ENCODE results near the gene CTSS. TPM values are rescaled to one million over a fixed set of nuclear protein-coding genes. Genes with fewer than 3 reads are reported as not detected.

Gene CTSS
- total RNA-seq, 1 experiment from 2014 or later: 0.66 TPM

DNA sequence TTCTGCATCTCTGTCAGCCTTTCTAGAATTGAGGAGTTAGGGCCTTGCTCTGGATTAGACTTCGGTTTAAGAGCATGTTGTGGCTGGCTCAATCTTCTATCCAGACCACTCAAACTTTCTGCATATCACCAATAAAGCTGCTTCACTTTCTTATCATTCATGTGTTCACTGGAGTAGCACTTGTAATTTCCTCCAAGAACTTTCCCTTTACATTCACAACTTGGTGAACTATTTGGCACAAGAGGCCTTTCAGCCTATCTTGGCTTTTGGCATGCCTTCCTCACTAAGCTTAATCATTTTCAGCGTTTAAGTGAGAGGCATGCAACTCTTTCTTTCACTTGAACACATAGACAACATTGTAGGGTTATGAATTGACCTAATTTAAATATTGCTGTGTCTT, 41.2 kb downstream of the CTSS start:
- ATAC-seq (no peak), DNase-seq (ENCODE audit: low spot score) (no peak)
- Mint-ChIP-seq H3K4me1 (no peaks in the 10 kb centered on the region), H3K27ac (no peak overlapping the region), H3K4me3 (no peak overlapping the region), H3K9me3 (peaks cover 9% of the 10 kb centered on the region), H3K36me3 (no peaks in the 10 kb centered on the region), H3K27me3 (ENCODE audit: low read depth) (no peaks in the 10 kb centered on the region)
- TF ChIP-seq, protein P1, sequence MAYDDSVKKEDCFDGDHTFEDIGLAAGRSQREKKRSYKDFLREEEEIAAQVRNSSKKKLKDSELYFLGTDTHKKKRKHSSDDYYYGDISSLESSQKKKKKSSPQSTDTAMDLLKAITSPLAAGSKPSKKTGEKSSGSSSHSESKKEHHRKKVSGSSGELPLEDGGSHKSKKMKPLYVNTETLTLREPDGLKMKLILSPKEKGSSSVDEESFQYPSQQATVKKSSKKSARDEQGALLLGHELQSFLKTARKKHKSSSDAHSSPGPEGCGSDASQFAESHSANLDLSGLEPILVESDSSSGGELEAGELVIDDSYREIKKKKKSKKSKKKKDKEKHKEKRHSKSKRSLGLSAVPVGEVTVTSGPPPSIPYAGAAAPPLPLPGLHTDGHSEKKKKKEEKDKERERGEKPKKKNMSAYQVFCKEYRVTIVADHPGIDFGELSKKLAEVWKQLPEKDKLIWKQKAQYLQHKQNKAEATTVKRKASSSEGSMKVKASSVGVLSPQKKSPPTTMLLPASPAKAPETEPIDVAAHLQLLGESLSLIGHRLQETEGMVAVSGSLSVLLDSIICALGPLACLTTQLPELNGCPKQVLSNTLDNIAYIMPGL (CRISPR knock-in tag; IDR thresholded peaks at IDR 0.05): no peak
- TF ChIP-seq NFE2L1 (CRISPR knock-in tag; IDR thresholded peaks at IDR 0.05): no peak
- TF ChIP-seq, protein P2, sequence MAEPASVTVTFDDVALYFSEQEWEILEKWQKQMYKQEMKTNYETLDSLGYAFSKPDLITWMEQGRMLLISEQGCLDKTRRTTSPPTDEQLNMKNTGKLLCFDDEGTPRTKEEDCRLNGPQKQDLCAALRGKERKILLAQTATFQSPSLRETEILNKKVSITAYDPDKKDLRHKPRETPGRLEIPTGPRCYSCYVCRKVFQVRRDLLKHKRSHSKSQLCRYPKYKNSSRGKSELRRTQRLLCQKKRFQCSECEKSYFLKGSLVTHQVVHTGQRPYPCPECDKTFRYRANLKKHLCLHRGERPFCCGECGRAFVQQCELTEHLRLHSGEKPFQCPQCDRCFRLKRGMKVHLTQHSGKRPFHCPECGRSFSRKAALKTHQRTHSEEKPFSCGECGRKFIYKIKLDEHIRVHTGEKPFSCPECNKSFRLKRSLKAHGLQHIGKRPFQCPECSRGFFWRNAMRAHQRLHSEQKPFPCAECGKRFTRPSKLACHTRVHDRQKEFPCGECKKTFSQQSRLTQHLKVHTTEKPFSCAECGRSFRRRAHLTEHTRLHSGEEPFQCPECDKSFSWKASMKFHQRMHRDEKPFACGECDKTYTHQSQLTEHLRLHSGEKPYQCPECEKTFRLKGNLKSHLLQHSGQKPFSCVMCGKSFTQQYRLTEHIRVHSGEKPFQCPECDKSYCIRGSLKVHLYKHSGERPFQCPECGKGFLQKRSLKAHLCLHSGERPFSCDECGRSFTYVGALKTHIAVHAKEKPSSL (CRISPR knock-in tag; conservative IDR thresholded peaks at IDR 0.05): no peak
- no peak for TF ChIP-seq NR3C1 (CRISPR knock-in tag; conservative IDR thresholded peaks at IDR 0.05; ENCODE audit: low read depth)
- no peak for TF ChIP-seq ZNF263 (CRISPR knock-in tag; IDR thresholded peaks at IDR 0.05; ENCODE audit: low read depth)
- TF ChIP-seq, protein P3, sequence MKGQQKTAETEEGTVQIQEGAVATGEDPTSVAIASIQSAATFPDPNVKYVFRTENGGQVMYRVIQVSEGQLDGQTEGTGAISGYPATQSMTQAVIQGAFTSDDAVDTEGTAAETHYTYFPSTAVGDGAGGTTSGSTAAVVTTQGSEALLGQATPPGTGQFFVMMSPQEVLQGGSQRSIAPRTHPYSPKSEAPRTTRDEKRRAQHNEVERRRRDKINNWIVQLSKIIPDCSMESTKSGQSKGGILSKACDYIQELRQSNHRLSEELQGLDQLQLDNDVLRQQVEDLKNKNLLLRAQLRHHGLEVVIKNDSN (CRISPR knock-in tag; IDR thresholded peaks at IDR 0.05): no peak
- TF ChIP-seq, protein P4, sequence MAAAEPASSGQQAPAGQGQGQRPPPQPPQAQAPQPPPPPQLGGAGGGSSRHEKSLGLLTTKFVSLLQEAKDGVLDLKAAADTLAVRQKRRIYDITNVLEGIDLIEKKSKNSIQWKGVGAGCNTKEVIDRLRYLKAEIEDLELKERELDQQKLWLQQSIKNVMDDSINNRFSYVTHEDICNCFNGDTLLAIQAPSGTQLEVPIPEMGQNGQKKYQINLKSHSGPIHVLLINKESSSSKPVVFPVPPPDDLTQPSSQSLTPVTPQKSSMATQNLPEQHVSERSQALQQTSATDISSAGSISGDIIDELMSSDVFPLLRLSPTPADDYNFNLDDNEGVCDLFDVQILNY (CRISPR knock-in tag; IDR thresholded peaks at IDR 0.05): no peak
- no peak for TF ChIP-seq TCF7 (CRISPR knock-in tag; IDR thresholded peaks at IDR 0.05; ENCODE audit: low read depth)
- TF ChIP-seq, protein P5, sequence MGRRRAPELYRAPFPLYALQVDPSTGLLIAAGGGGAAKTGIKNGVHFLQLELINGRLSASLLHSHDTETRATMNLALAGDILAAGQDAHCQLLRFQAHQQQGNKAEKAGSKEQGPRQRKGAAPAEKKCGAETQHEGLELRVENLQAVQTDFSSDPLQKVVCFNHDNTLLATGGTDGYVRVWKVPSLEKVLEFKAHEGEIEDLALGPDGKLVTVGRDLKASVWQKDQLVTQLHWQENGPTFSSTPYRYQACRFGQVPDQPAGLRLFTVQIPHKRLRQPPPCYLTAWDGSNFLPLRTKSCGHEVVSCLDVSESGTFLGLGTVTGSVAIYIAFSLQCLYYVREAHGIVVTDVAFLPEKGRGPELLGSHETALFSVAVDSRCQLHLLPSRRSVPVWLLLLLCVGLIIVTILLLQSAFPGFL (CRISPR knock-in tag; IDR thresholded peaks at IDR 0.05; ENCODE audit: borderline replicate concordance): no peak
- no peak for TF ChIP-seq GTF2I (CRISPR knock-in tag; conservative IDR thresholded peaks at IDR 0.05)
- no peak for TF ChIP-seq ZNF396 (CRISPR knock-in tag; IDR thresholded peaks at IDR 0.05; ENCODE audit: borderline replicate concordance)
- TF ChIP-seq CBFB (CRISPR knock-in tag; IDR thresholded peaks at IDR 0.05; ENCODE audit: low read depth): no peak
- TF ChIP-seq ZNF671 (CRISPR knock-in tag; IDR thresholded peaks at IDR 0.05): no peak
- TF ChIP-seq, protein P6, sequence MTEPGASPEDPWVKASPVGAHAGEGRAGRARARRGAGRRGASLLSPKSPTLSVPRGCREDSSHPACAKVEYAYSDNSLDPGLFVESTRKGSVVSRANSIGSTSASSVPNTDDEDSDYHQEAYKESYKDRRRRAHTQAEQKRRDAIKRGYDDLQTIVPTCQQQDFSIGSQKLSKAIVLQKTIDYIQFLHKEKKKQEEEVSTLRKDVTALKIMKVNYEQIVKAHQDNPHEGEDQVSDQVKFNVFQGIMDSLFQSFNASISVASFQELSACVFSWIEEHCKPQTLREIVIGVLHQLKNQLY (CRISPR knock-in tag; IDR thresholded peaks at IDR 0.05): no peak
- TF ChIP-seq ZNF121 (CRISPR knock-in tag; IDR thresholded peaks at IDR 0.05): no peak
- TF ChIP-seq, protein P7, sequence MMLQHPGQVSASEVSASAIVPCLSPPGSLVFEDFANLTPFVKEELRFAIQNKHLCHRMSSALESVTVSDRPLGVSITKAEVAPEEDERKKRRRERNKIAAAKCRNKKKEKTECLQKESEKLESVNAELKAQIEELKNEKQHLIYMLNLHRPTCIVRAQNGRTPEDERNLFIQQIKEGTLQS (CRISPR knock-in tag; conservative IDR thresholded peaks at IDR 0.05): no peak
- no peak for TF ChIP-seq ZNF416 (CRISPR knock-in tag; IDR thresholded peaks at IDR 0.05)
- TF ChIP-seq NFATC4 (CRISPR knock-in tag; IDR thresholded peaks at IDR 0.05): no peak
- TF ChIP-seq, protein P8, sequence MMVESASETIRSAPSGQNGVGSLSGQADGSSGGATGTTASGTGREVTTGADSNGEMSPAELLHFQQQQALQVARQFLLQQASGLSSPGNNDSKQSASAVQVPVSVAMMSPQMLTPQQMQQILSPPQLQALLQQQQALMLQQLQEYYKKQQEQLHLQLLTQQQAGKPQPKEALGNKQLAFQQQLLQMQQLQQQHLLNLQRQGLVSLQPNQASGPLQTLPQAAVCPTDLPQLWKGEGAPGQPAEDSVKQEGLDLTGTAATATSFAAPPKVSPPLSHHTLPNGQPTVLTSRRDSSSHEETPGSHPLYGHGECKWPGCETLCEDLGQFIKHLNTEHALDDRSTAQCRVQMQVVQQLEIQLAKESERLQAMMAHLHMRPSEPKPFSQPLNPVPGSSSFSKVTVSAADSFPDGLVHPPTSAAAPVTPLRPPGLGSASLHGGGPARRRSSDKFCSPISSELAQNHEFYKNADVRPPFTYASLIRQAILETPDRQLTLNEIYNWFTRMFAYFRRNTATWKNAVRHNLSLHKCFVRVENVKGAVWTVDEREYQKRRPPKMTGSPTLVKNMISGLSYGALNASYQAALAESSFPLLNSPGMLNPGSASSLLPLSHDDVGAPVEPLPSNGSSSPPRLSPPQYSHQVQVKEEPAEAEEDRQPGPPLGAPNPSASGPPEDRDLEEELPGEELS (CRISPR knock-in tag; IDR thresholded peaks at IDR 0.05): no peak
- POLR2A ChIA-PET: no interaction called here
- CTCF ChIA-PET: no interaction called here

Measured in WTC11 (cell line).